ENCODE data around the gene MPPE1. TPM values are rescaled to one million over a fixed set of nuclear protein-coding genes. Genes with fewer than 3 reads are reported as not detected.

Gene MPPE1
- total and polyA plus RNA-seq, 4 donors: 30.2 to 82.4 (median 57.2) TPM

Other genes with a start within 250 kb of the MPPE1 start
- 10 to 100 TPM; 30.2 to 67.0 TPM for gene GNAL, start 219.1 kb downstream of the MPPE1 start, total RNA-seq
- 10 to 100 TPM; 74.4 to 81.0 TPM for gene GNAL, start 219.1 kb downstream of the MPPE1 start, polyA plus RNA-seq (ENCODE audit: insufficient read length in 2 of 2)
- 10 to 100 TPM; 39.0 to 51.4 TPM for gene CHMP1B, start 56.9 kb downstream of the MPPE1 start, total RNA-seq
- 10 to 100 TPM; 29.8 to 30.0 TPM for gene CHMP1B, start 56.9 kb downstream of the MPPE1 start, polyA plus RNA-seq (ENCODE audit: insufficient read length in 2 of 2)
- 10 to 100 TPM in 1 of 2 donors, 1 to 10 TPM in 1; 9.2 to 19.6 TPM for gene IMPA2, start 73.2 kb upstream of the MPPE1 start, total RNA-seq
- 10 to 100 TPM in 1 of 2 donors, 1 to 10 TPM in 1; 7.3 to 10.2 TPM for gene IMPA2, start 73.2 kb upstream of the MPPE1 start, polyA plus RNA-seq (ENCODE audit: insufficient read length in 2 of 2)
- gene ANKRD62, start 185.5 kb upstream of the MPPE1 start, total RNA-seq: under 1 TPM; 0.06 to 0.10 TPM
- under 1 TPM; 0.08 to 0.14 TPM for gene ANKRD62, start 185.5 kb upstream of the MPPE1 start, polyA plus RNA-seq (ENCODE audit: insufficient read length in 2 of 2)

Measured in spinal cord (tissue), 4 donors.